GM12865 (cell line): ENCODE data around the gene DENND1A.

Experiments used
- DNase-seq: peaks from one replicate; pipeline ENCODE4 v3.0.0; 2010; ENCODE audit warnings: low read depth
- H3K4me3 ChIP-seq: 2 replicates; pipeline ENCODE4 v1.5.1; 2011; ENCODE audit warnings: mild to moderate bottlenecking, low read depth, low read length, control low read depth
- TF ChIP-seq, protein P1 (sequence below): IDR thresholded peaks from 2 replicates; pipeline ENCODE4 v1.5.1; 2011; ENCODE audit warnings: low read length, control low read depth, low read depth, inconsistent platforms; ENCODE audit not compliant: insufficient read depth; ENCODE audit errors: missing control alignments

Gene DENND1A

GRCh38 chr9:123421801-123422455, 508.0 kb downstream of the DENND1A start:
- TF ChIP-seq, protein P1, sequence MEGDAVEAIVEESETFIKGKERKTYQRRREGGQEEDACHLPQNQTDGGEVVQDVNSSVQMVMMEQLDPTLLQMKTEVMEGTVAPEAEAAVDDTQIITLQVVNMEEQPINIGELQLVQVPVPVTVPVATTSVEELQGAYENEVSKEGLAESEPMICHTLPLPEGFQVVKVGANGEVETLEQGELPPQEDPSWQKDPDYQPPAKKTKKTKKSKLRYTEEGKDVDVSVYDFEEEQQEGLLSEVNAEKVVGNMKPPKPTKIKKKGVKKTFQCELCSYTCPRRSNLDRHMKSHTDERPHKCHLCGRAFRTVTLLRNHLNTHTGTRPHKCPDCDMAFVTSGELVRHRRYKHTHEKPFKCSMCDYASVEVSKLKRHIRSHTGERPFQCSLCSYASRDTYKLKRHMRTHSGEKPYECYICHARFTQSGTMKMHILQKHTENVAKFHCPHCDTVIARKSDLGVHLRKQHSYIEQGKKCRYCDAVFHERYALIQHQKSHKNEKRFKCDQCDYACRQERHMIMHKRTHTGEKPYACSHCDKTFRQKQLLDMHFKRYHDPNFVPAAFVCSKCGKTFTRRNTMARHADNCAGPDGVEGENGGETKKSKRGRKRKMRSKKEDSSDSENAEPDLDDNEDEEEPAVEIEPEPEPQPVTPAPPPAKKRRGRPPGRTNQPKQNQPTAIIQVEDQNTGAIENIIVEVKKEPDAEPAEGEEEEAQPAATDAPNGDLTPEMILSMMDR: no peak
- no peak overlapping the region for H3K4me3 ChIP-seq
- no peak for DNase-seq

GRCh38 chr9:123421186-123421585, 508.7 kb downstream of the DENND1A start:
- TF ChIP-seq, protein P1: no peak
- no peak overlapping the region for H3K4me3 ChIP-seq
- DNase-seq: no peak

DNA sequence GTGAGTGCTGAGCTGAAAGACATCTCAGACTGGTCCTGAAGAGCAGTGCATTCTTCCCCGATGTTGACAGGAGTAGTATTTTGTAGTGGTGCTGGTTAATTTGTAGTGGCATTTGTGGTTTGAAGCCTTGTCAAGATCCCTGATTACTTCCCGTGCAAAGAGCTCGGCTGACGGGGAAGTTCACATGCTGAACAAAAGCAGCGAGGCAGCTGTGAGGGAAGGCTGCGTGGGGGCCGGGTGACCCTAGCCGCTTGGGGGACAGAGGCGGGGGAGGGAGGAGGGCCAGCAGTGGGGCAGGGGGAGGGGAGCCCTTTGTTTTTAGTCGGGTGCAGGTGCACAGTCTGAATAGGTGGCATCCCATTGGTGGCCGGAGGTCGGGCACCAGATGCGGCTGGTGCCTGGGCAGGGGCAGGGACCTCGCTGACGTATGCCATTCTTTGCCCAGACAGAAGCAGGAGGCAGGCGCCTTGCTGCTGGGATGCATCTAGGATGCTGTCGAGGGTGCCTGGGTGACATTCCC, 509.3 kb downstream of the DENND1A start:
- TF ChIP-seq, protein P1: no peak
- no peak for DNase-seq
- no peak overlapping the region for H3K4me3 ChIP-seq

- H3K4me3 ChIP-seq: no peak overlapping the region
- DNase-seq: no peak
- TF ChIP-seq, protein P1: no peak
These were observed 510.0 kb downstream of the DENND1A start for GRCh38 chr9:123419721-123420591.

- TF ChIP-seq, protein P1: no peak
- no peak for DNase-seq
- H3K4me3 ChIP-seq: no peak overlapping the region
These were observed 510.8 kb downstream of the DENND1A start for GRCh38 chr9:123419091-123419490.

- DNase-seq: no peak
- no peak overlapping the region for H3K4me3 ChIP-seq
- TF ChIP-seq, protein P1: no peak
These were observed 511.4 kb downstream of the DENND1A start for GRCh38 chr9:123418506-123418905.
